ENCODE data around the gene HHAT.

GRCh38 chr1:210570116-210570515 is 241.4 kb downstream of the HHAT start:
- no peak for TF ChIP-seq POLR2A (IDR thresholded peaks at IDR 0.05)
- no peak for TF ChIP-seq CTCF (IDR thresholded peaks at IDR 0.05)
